HG02970 (cell line): ENCODE results near the gene SLC35E1.
"Not testable (repeated sequence)": the region's sequence is repeated elsewhere in the genome, so short reads cannot be mapped to it uniquely, and the experiment has no call there.

ENCODE experiments used
- ATAC-seq: cut with Tn5 transposase; IDR thresholded peaks from one replicate; pipeline ENCODE4 v1.9.1; 2021; ENCODE audit warnings: mild to moderate bottlenecking, moderate library complexity, moderate number of reproducible peaks; ENCODE audit not compliant: unreplicated experiment, low FRiP score

SLC35E1 gene

GRCh38 chr19:16527971-16528521, 44.2 kb downstream of the SLC35E1 start:
- ATAC-seq = no peak

GRCh38 chr19:16527334-16527935, 44.8 kb downstream of the SLC35E1 start:
- no peak for ATAC-seq

GRCh38 chr19:16525751-16526481, 46.3 kb downstream of the SLC35E1 start:
- ATAC-seq = no peak

GRCh38 chr19:16524991-16525734, 47.1 kb downstream of the SLC35E1 start:
- ATAC-seq = no peak

GRCh38 chr19:16522559-16523377, 49.4 kb downstream of the SLC35E1 start:
- ATAC-seq = no peak

GRCh38 chr19:16521715-16522289, 50.4 kb downstream of the SLC35E1 start:
- no peak for ATAC-seq

GRCh38 chr19:16520986-16521624, 51.1 kb downstream of the SLC35E1 start:
- no peak for ATAC-seq

GRCh38 chr19:16520074-16520973, 51.9 kb downstream of the SLC35E1 start:
- ATAC-seq = no peak

- no peak for ATAC-seq
These were observed 53.0 kb downstream of the SLC35E1 start for GRCh38 chr19:16519230-16519687.

GRCh38 chr19:16518483-16519229, 53.6 kb downstream of the SLC35E1 start:
- ATAC-seq = no peak

GRCh38 chr19:16518061-16518460, 54.2 kb downstream of the SLC35E1 start:
- ATAC-seq = no peak

GRCh38 chr19:16516923-16517610, 55.1 kb downstream of the SLC35E1 start:
- no peak for ATAC-seq

GRCh38 chr19:16516381-16516780, 55.8 kb downstream of the SLC35E1 start:
- ATAC-seq = no peak

GRCh38 chr19:16514383-16515019, 57.7 kb downstream of the SLC35E1 start:
- ATAC-seq = no peak

- not testable (repeated sequence) for ATAC-seq
These were observed 59.6 kb downstream of the SLC35E1 start for GRCh38 chr19:16512611-16513010.

GRCh38 chr19:16509141-16510061, 62.8 kb downstream of the SLC35E1 start:
- ATAC-seq = no peak
